SK-N-SH treated with all-trans-retinoic acid at 6 μM for 48 hours (cell line): ENCODE measurements around the gene MARCHF4.

Experiments used
- ATAC-seq: fragments of 200-7000 bp; cut with Tn5 transposase; 3 replicates; pipeline ENCODE4 v1.9.1; 2020; ENCODE audit warnings: mild to moderate bottlenecking, moderate library complexity
- ARNTL ChIP-seq: fragments of 450-650 bp; formaldehyde crosslinking; IDR thresholded peaks from 2 replicates; pipeline ENCODE4 v1.5.0; 2020; ENCODE audit warnings: low read depth, mild to moderate bottlenecking, moderate library complexity, borderline replicate concordance
- BACH2 ChIP-seq: fragments of 250-450 bp; sonication (Bioruptor Pico); IDR thresholded peaks from 2 replicates; pipeline ENCODE4 v1.9.0; 2021; ENCODE audit warnings: mild to moderate bottlenecking, borderline replicate concordance
- CSDC2 ChIP-seq: fragments of 250-450 bp; sonication (Bioruptor Pico); IDR thresholded peaks from 2 replicates; pipeline ENCODE4 v1.5.0; 2020; ENCODE audit warnings: mild to moderate bottlenecking, moderate library complexity
- ESRRG ChIP-seq: fragments of 250-450 bp; sonication (Bioruptor Pico); IDR thresholded peaks from 2 replicates; pipeline ENCODE4 v1.6.1; 2021; ENCODE audit warnings: mild to moderate bottlenecking
- ISL1 ChIP-seq: fragments of 250-450 bp; sonication (Bioruptor Pico); IDR thresholded peaks from 2 replicates; pipeline ENCODE4 v2.1.2; 2022; ENCODE audit warnings: mild to moderate bottlenecking, moderate library complexity
- OSR1 ChIP-seq: fragments of 250-450 bp; sonication (Bioruptor Pico); IDR thresholded peaks from 2 replicates; pipeline ENCODE4 v1.8.0; 2022; ENCODE audit warnings: moderate library complexity, mild to moderate bottlenecking, inconsistent platforms
- PATZ1 ChIP-seq: fragments of 250-450 bp; sonication (Bioruptor Pico); IDR thresholded peaks from 2 replicates; pipeline ENCODE4 v1.8.0; 2020; ENCODE audit warnings: mild to moderate bottlenecking, moderate library complexity, borderline replicate concordance
- POU6F1 ChIP-seq: fragments of 250-450 bp; sonication (Bioruptor Pico); IDR thresholded peaks from 2 replicates; pipeline ENCODE4 v1.8.0; 2021; ENCODE audit warnings: low read depth, mild to moderate bottlenecking, moderate library complexity, borderline replicate concordance
- PPARA ChIP-seq: fragments of 250-450 bp; sonication (Bioruptor Pico); IDR thresholded peaks from 2 replicates; pipeline ENCODE4 v1.5.0; 2020; ENCODE audit warnings: mild to moderate bottlenecking, borderline replicate concordance
- RARB ChIP-seq: fragments of 250-450 bp; sonication (Bioruptor Pico); IDR thresholded peaks from 2 replicates; pipeline ENCODE4 v1.8.0; 2021; ENCODE audit warnings: mild to moderate bottlenecking, moderate library complexity
- SNAI2 ChIP-seq: fragments of 250-450 bp; sonication (Bioruptor Pico); IDR thresholded peaks from 2 replicates; pipeline ENCODE4 v1.5.0; 2020; ENCODE audit warnings: mild to moderate bottlenecking, moderate library complexity
- TCF4 ChIP-seq: fragments of 250-450 bp; sonication (Bioruptor Pico); IDR thresholded peaks from 2 replicates; pipeline ENCODE4 v1.8.0; 2021; ENCODE audit warnings: mild to moderate bottlenecking, moderate library complexity, borderline replicate concordance
- TOX ChIP-seq: fragments of 250-450 bp; sonication (Bioruptor Pico); IDR thresholded peaks from 2 replicates; pipeline ENCODE4 v1.8.0; 2021; ENCODE audit warnings: mild to moderate bottlenecking, moderate library complexity, borderline replicate concordance
- TSHZ2 ChIP-seq: fragments of 250-450 bp; sonication (Bioruptor Pico); IDR thresholded peaks from 2 replicates; pipeline ENCODE4 v1.5.0; 2020; ENCODE audit warnings: mild to moderate bottlenecking, moderate library complexity
- ZFP30 ChIP-seq: fragments of 450-650 bp; formaldehyde crosslinking; IDR thresholded peaks from 2 replicates; pipeline ENCODE4 v1.5.0; 2022; ENCODE audit warnings: mild to moderate bottlenecking, moderate library complexity
- ZNF565 ChIP-seq: fragments of 450-650 bp; formaldehyde crosslinking; conservative IDR thresholded peaks from 2 replicates; pipeline ENCODE4 v1.5.0; 2020; ENCODE audit warnings: low read depth, mild to moderate bottlenecking, moderate library complexity
- ZNF70 ChIP-seq: fragments of 450-650 bp; formaldehyde crosslinking; IDR thresholded peaks from 2 replicates; pipeline ENCODE4 v1.5.0; 2020; ENCODE audit warnings: mild to moderate bottlenecking, moderate library complexity
- ZNF8 ChIP-seq: fragments of 450-650 bp; formaldehyde crosslinking; IDR thresholded peaks from 2 replicates; pipeline ENCODE4 v1.5.0; 2020; ENCODE audit warnings: mild to moderate bottlenecking, moderate library complexity
- TF ChIP-seq, protein P1 (sequence below): fragments of 250-450 bp; sonication (Bioruptor Pico); IDR thresholded peaks from 2 replicates; pipeline ENCODE4 v1.5.1; 2020; ENCODE audit warnings: low read depth, mild to moderate bottlenecking, moderate library complexity
- TF ChIP-seq, protein P2 (sequence below): fragments of 250-450 bp; sonication (Bioruptor Pico); IDR thresholded peaks from 2 replicates; pipeline ENCODE4 v1.5.1; 2021; ENCODE audit warnings: mild to moderate bottlenecking, moderate library complexity

MARCHF4 gene

DNA sequence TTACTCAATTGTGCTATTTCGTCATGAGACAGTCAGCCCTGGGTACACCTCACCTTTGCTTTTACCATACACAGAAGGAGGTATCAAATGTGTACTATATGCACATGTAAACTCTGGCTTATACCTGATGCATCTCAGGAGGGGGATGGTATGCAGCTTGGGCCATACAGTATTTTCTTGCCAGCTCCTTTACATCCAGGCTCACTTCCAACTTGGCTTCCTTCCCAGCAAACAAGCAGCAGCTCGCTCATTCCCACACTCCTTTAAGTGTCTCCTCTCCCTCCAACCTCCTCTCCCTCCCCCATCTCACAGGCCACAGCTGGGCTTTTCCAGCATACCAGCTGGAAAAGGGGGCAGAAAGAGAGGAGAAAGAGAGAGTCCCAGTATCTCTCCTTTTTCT lies 9.6 kb downstream of the MARCHF4 start:
- ATAC-seq = peak; percentile 86
- no peak for TF ChIP-seq ZFP30
- TF ChIP-seq, protein P1, sequence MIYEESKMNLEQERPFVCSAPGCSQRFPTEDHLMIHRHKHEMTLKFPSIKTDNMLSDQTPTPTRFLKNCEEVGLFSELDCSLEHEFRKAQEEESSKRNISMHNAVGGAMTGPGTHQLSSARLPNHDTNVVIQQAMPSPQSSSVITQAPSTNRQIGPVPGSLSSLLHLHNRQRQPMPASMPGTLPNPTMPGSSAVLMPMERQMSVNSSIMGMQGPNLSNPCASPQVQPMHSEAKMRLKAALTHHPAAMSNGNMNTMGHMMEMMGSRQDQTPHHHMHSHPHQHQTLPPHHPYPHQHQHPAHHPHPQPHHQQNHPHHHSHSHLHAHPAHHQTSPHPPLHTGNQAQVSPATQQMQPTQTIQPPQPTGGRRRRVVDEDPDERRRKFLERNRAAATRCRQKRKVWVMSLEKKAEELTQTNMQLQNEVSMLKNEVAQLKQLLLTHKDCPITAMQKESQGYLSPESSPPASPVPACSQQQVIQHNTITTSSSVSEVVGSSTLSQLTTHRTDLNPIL (CRISPR knock-in tag) = no peak
- TF ChIP-seq TSHZ2 = no peak
- no peak for TF ChIP-seq PATZ1

GRCh38 chr2:216355711-216356110 lies 16.6 kb downstream of the MARCHF4 start:
- TF ChIP-seq TSHZ2 (no peak), ESRRG (CRISPR knock-in tag) (no peak), PPARA (CRISPR knock-in tag) (no peak), ZFP30 (no peak), OSR1 (CRISPR knock-in tag) (no peak), ZNF8 (no peak), BACH2 (no peak), SNAI2 (no peak), PATZ1 (no peak), CSDC2 (CRISPR knock-in tag) (no peak), ZNF70 (CRISPR knock-in tag) (no peak), ISL1 (CRISPR knock-in tag) (no peak), ZNF565 (CRISPR knock-in tag) (no peak), TCF4 (CRISPR knock-in tag) (no peak), RARB (no peak)
- TF ChIP-seq, protein P1 (CRISPR knock-in tag) = no peak
- TF ChIP-seq, all 23 proteins: peak for 0
- no peak for ATAC-seq

DNA sequence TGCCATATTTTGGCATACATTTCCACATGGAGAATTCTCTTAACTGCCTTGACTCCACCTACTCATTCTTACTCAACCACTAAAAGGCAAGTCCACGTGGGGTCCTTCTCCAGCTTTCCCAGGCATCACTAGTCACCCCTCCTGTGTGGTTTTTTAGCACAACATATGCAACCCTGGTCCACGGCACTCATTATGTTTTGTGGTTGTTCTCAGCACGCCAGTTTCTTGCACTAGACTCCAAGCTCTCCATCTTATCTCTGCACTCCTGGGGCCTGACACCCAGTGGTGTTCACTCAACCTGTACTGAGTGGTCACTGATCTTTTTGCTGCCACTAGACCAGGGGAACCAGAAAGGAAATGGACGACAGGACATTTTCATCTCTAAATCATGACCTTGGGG lies 18.0 kb downstream of the MARCHF4 start:
- ATAC-seq = no peak
- TF ChIP-seq POU6F1 (CRISPR knock-in tag) = no peak
- TF ChIP-seq ZFP30 = no peak
- TF ChIP-seq ARNTL (CRISPR knock-in tag) = no peak
- TF ChIP-seq TOX = no peak
- TF ChIP-seq SNAI2 = no peak
- TF ChIP-seq BACH2 = no peak
- TF ChIP-seq TSHZ2 = no peak
- TF ChIP-seq, protein P2, sequence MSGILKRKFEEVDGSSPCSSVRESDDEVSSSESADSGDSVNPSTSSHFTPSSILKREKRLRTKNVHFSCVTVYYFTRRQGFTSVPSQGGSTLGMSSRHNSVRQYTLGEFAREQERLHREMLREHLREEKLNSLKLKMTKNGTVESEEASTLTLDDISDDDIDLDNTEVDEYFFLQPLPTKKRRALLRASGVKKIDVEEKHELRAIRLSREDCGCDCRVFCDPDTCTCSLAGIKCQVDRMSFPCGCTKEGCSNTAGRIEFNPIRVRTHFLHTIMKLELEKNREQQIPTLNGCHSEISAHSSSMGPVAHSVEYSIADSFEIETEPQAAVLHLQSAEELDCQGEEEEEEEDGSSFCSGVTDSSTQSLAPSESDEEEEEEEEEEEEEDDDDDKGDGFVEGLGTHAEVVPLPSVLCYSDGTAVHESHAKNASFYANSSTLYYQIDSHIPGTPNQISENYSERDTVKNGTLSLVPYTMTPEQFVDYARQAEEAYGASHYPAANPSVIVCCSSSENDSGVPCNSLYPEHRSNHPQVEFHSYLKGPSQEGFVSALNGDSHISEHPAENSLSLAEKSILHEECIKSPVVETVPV (CRISPR knock-in tag) = no peak
- TF ChIP-seq ZNF8 = no peak
